Tibial nerve (tissue), 4 donors: Measurements from ENCODE around the gene PPY. TPM values are rescaled to one million over a fixed set of nuclear protein-coding genes. Genes with fewer than 3 reads are reported as not detected.

ENCODE experiments used
- DNase-seq, 2 donors: peaks; one replicate each; pipeline ENCODE4 v3.0.0-alpha.2; 2019; ENCODE audit warnings: low spot score in 2 of 2
- H3K27ac ChIP-seq, 4 donors: fragments of 200-600 bp; sonication (generic) in 3 of 4; one replicate each; pipeline ENCODE4 v1.5.1; 2017 to 2019; ENCODE audit warnings: mild to moderate bottlenecking in 1 of 4
- H3K27me3 ChIP-seq, 2 donors: fragments of 200-600 bp; sonication (generic) in 1 of 2; one replicate each; pipeline versions ENCODE4 v1.5.1 to v1.6.0; 2017 to 2019
- H3K36me3 ChIP-seq, 3 donors: fragments of 200-600 bp; sonication (generic); one replicate each; pipeline ENCODE4 v1.5.1; 2018 to 2019
- H3K4me1 ChIP-seq, 4 donors: fragments of 200-600 bp; sonication (generic) in 3 of 4; one replicate each; pipeline ENCODE4 v1.5.1; 2017 to 2019
- H3K4me3 ChIP-seq, 4 donors: fragments of 200-600 bp; sonication (generic) in 3 of 4; one replicate each; pipeline ENCODE4 v1.5.1; 2017 to 2019; ENCODE audit warnings: mild to moderate bottlenecking in 1 of 4, moderate library complexity in 1 of 4
- H3K9me3 ChIP-seq, 4 donors: fragments of 200-600 bp; sonication (generic) in 3 of 4; one replicate each; pipeline ENCODE4 v1.5.1; 2017 to 2019
- EP300 ChIP-seq, 2 donors: sonication (generic); formaldehyde crosslinking; IDR thresholded peaks; one replicate each; pipeline ENCODE4 v1.6.1; 2017; ENCODE audit warnings: antibody characterized with exemption in 2 of 2, mild to moderate bottlenecking in 1 of 2
- POLR2A ChIP-seq, 2 donors: fragments of 450-650 bp; IDR thresholded peaks; one replicate each; pipeline ENCODE4 v1.6.1; 2017; ENCODE audit warnings: antibody characterized with exemption in 2 of 2, mild to moderate bottlenecking in 2 of 2, moderate library complexity in 2 of 2
- WGBS, 2 donors: methylation state at CpG; one replicate each; pipeline ENCODE4 v1.1.5; 2018; 5-methylcytosine and 5-hydroxymethylcytosine counted together
- total RNA-seq, 4 donors: library from RNA; depleted of rRNA; stranded (reverse); fragments of >200 nt; gene quantifications; one replicate each; pipeline ENCODE4 v1.1.0, GENCODE V29; 2016
- TF ChIP-seq, protein P1 (sequence below), 5 experiments: fragments of 200-600 bp in 3 of 5; fragments of 450-650 bp in 2 of 5; sonication (generic) in 3 of 5; IDR thresholded peaks; one replicate each; pipeline ENCODE4 v1.5.1; 2016 to 2019; ENCODE audit warnings: antibody characterized with exemption in 5 of 5, mild to moderate bottlenecking in 3 of 5, moderate library complexity in 2 of 5

PPY gene
- total RNA-seq, 4 donors from 2014 or later = not detected

DNA sequence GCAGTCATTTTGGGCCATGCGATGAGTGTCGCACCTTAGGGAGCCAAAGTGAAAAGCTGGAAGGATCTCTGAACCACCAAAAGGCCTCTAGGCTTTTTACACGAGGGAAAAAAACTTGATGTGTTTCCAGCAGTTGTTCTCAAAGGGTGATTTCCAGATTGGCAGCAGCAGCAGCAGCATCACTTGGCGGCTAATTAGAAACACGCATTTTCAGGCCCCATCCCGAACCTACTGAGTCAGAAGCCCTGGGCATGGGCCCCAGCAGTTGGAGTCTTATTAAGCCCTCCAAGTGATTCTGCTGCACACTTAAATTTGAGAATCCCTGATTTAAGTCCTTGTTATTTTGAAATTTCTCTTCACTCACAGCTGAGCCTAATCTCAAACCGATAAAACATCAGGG, 36.7 kb upstream of the PPY start:
- 65 to 70% methylated on average over 7 of the region's 7 CpGs for WGBS, 2 donors
- DNase-seq = no peak
- Histone ChIP-seq H3K4me3 (no peak overlapping the region), H3K4me1 (peaks cover 0 to 9% (median 4%) of the 10 kb centered on the region in 4 donors), H3K36me3 (no peaks in the 10 kb centered on the region), H3K9me3 (no peaks in the 10 kb centered on the region), H3K27ac (no peak overlapping the region), H3K27me3 (peaks cover 0 to 74% of the 10 kb centered on the region in 2 donors)
- TF ChIP-seq, protein P1, sequence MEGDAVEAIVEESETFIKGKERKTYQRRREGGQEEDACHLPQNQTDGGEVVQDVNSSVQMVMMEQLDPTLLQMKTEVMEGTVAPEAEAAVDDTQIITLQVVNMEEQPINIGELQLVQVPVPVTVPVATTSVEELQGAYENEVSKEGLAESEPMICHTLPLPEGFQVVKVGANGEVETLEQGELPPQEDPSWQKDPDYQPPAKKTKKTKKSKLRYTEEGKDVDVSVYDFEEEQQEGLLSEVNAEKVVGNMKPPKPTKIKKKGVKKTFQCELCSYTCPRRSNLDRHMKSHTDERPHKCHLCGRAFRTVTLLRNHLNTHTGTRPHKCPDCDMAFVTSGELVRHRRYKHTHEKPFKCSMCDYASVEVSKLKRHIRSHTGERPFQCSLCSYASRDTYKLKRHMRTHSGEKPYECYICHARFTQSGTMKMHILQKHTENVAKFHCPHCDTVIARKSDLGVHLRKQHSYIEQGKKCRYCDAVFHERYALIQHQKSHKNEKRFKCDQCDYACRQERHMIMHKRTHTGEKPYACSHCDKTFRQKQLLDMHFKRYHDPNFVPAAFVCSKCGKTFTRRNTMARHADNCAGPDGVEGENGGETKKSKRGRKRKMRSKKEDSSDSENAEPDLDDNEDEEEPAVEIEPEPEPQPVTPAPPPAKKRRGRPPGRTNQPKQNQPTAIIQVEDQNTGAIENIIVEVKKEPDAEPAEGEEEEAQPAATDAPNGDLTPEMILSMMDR (IDR thresholded peaks at IDR 0.05) = no peak
- TF ChIP-seq POLR2A (IDR thresholded peaks at IDR 0.05) (no peak), EP300 (IDR thresholded peaks at IDR 0.05) (no peak)

DNA sequence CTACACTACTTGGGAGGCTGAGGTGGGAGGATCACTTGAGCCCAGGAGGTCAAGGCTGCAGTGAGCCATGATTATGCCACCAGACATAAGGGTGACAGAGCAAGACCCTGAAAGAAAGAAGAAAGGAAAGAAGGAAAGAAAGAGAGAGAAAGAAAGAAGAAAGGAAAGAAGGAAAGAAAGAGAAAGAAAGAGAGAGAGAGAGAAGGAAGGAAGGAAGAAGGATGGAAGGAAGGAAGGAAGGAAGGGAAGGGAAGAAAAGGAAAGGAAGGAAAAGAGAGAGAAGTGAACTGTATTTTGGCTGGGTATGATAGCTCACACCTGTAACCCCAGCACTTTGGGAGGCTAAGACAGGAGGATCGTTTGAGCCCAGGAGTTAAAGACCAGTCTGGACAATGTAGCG, 35.8 kb upstream of the PPY start:
- Histone ChIP-seq H3K4me1 (no peaks in the 10 kb centered on the region), H3K9me3 (no peaks in the 10 kb centered on the region), H3K27ac (no peak overlapping the region), H3K27me3 (peaks cover 0 to 74% of the 10 kb centered on the region in 2 donors), H3K36me3 (no peaks in the 10 kb centered on the region), H3K4me3 (no peak overlapping the region)
- no peak for DNase-seq
- WGBS, 2 donors = 74 to 86% methylated on average over 2 of the region's 2 CpGs
- TF ChIP-seq EP300 (IDR thresholded peaks at IDR 0.05) = no peak
- TF ChIP-seq, protein P1 (IDR thresholded peaks at IDR 0.05) = no peak
- no peak for TF ChIP-seq POLR2A (IDR thresholded peaks at IDR 0.05)

DNA sequence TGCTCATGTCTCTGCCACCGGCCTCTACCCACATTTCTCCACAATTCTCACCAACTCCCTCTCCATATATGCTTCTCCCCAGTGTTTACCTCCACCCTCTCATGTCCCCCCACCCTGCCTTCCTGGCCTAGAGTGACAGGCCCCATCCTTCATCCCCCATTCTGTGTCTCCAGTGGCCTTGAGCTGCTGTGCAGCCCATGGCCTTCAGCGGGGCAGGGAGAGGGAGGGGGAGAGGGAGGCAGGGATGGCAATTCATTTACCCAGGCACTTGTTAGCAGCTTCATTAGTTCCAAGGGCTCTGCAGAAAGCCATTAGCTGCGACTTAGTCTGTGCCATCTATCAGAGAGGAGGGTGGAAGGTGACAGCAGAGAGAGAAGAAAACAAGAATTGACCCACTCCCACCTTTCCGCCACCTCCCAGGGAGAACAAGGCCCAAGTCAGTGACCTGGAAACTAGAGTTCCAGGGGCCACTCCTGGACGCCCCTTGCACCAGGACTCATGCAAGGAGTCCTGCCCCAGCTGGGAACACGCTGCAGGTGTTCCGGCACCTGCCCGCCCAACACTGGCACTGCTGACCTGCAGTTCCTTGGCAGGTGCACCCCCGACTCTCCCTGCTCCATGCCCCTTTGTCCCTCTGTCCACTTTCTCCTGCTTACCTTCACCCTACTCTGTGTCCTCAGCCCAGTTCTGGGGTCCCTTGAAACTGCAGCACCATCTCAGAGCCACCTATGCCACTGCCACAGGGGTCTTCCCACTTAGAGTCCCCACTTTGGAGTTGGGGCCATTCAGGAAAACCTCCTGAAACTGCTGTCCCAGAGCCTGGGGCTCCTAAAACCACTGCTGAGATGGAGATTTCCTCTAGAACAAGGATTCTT, 34.9 kb upstream of the PPY start:
- Histone ChIP-seq H3K9me3 (no peaks in the 10 kb centered on the region), H3K4me3 (no peak overlapping the region), H3K27ac (no peak overlapping the region), H3K27me3 (peaks cover 0 to 72% of the 10 kb centered on the region in 2 donors), H3K36me3 (no peaks in the 10 kb centered on the region), H3K4me1 (no peaks in the 10 kb centered on the region)
- TF ChIP-seq POLR2A (IDR thresholded peaks at IDR 0.05) = no peak
- TF ChIP-seq, protein P1 (IDR thresholded peaks at IDR 0.05) = no peak
- no peak for TF ChIP-seq EP300 (IDR thresholded peaks at IDR 0.05)
- no peak for DNase-seq
- WGBS, 2 donors = 67 to 72% methylated on average over 9 of the region's 9 CpGs

DNA sequence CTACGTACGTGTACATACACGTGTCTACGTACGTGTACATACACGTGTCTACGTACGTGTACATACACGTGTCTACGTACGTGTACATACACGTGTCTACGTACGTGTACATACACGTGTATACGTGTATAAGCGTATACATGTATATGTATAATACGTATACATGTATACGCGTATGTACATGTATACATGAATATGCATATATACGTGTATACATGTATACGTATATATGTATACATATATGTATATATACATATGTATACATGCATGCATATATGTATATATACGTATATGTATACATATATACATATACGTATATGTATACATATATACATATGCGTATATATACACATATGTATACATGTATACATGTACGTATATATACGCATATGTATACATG, 33.6 kb upstream of the PPY start:
- H3K27me3 ChIP-seq = peaks cover 0 to 60% of the 10 kb centered on the region in 2 donors
- no peak for DNase-seq

More for the DNA sequence above, 33.6 kb upstream of the PPY start:
- H3K27ac ChIP-seq = no peak overlapping the region
- TF ChIP-seq POLR2A (IDR thresholded peaks at IDR 0.05) (no peak), EP300 (IDR thresholded peaks at IDR 0.05) (no peak)
- TF ChIP-seq, protein P1 (IDR thresholded peaks at IDR 0.05) = no peak
- H3K4me3 ChIP-seq = no peak overlapping the region
- no peaks in the 10 kb centered on the region for H3K4me1 ChIP-seq
- no peaks in the 10 kb centered on the region for H3K36me3 ChIP-seq
- WGBS, 2 donors = 65 to 88% methylated on average over 18 to 27 of the region's 27 CpGs
- no peaks in the 10 kb centered on the region for H3K9me3 ChIP-seq
